Measurements from ENCODE around the gene SSTR4. TPM values are rescaled to one million over a fixed set of nuclear protein-coding genes. Genes with fewer than 3 reads are reported as not detected.

SSTR4 gene
- total RNA-seq, 1 donor from 2014 or later = not detected

GRCh38 chr20:23049201-23050075 lies 14.3 kb downstream of the SSTR4 start, which contains the start of gene THBD:
Gene THBD, minus strand, starts transcription at chr20:23049672. Its CDS starts 168 bp downstream, at chr20:23049504.
- Histone ChIP-seq H3K4me1 (peaks cover 27% of the 10 kb centered on the region), H3K4me3 (peak within 1 kb of the TSS; percentile 68), H3K27me3 (peaks cover 27% of the 10 kb centered on the region), H3K36me3 (no peaks in the 10 kb centered on the region), H3K27ac (peak within 1 kb of the TSS; percentile 90), H3K9me3 (no peaks in the 10 kb centered on the region)
- DNase-seq (peak; percentile 88), ATAC-seq (peak; percentile 66)
- no peak for TF ChIP-seq CTCF (IDR thresholded peaks at IDR 0.05)
- intact Hi-C loops (cut with DNase I) = no loop called here

GRCh38 chr20:23050076-23050838 lies 15.1 kb downstream of the SSTR4 start:
- TF ChIP-seq CTCF (IDR thresholded peaks at IDR 0.05) = no peak
- intact Hi-C loops (cut with DNase I) = no loop called here
- H3K27me3 ChIP-seq = peaks cover 27% of the 10 kb centered on the region

GRCh38 chr20:23050847-23051627 lies 15.9 kb downstream of the SSTR4 start:
- peaks cover 27% of the 10 kb centered on the region for H3K27me3 ChIP-seq
- H3K36me3 ChIP-seq = no peaks in the 10 kb centered on the region
- DNase-seq (peak; percentile 91), ATAC-seq (peak; percentile 72)
- TF ChIP-seq CTCF (IDR thresholded peaks at IDR 0.05) = peak; percentile 68
- H3K4me1 ChIP-seq = peaks cover 24% of the 10 kb centered on the region
- H3K9me3 ChIP-seq = no peaks in the 10 kb centered on the region
- intact Hi-C loops (cut with DNase I) = no loop called here
- peak overlapping the region; percentile 68 for H3K4me3 ChIP-seq
- peak overlapping the region; percentile 90 for H3K27ac ChIP-seq

More at GRCh38 chr20:23050076-23050838, 15.1 kb downstream of the SSTR4 start:
- Histone ChIP-seq H3K27ac (peak overlapping the region; percentile 90), H3K4me3 (peak overlapping the region; percentile 68), H3K4me1 (peaks cover 27% of the 10 kb centered on the region), H3K9me3 (no peaks in the 10 kb centered on the region), H3K36me3 (no peaks in the 10 kb centered on the region)
- ATAC-seq = peak; percentile 41
- peak; percentile 83 for DNase-seq

- H3K4me3 ChIP-seq = no peak overlapping the region
- H3K27ac ChIP-seq = no peak overlapping the region
- no peaks in the 10 kb centered on the region for H3K36me3 ChIP-seq
- TF ChIP-seq CTCF (IDR thresholded peaks at IDR 0.05) = no peak
- H3K9me3 ChIP-seq = no peaks in the 10 kb centered on the region
- ATAC-seq (no peak), DNase-seq (no peak)
- intact Hi-C loops (cut with DNase I) = no loop called here
- H3K4me1 ChIP-seq = peaks cover 14% of the 10 kb centered on the region
- peaks cover 18% of the 10 kb centered on the region for H3K27me3 ChIP-seq
Observed at GRCh38 chr20:23052904-23053303, 17.8 kb downstream of the SSTR4 start.

- ATAC-seq = no peak
- no peaks in the 10 kb centered on the region for H3K36me3 ChIP-seq
- H3K9me3 ChIP-seq = no peaks in the 10 kb centered on the region
- no peak overlapping the region for H3K4me3 ChIP-seq
- H3K27me3 ChIP-seq = no peaks in the 10 kb centered on the region
- H3K4me1 ChIP-seq = peaks cover 38% of the 10 kb centered on the region
- DNase-seq = no peak
- no peak for TF ChIP-seq CTCF (IDR thresholded peaks at IDR 0.05)
- H3K27ac ChIP-seq = no peak overlapping the region
- intact Hi-C loops (cut with DNase I) = no loop called here
Observed at GRCh38 chr20:23058240-23058639, 23.1 kb downstream of the SSTR4 start.

Measured in upper lobe of right lung (tissue), 1 donor.